Neutrophil (primary cell): Measurements from ENCODE around the gene ALKAL2.

ENCODE experiments used
- H3K27ac ChIP-seq: fragments of 200-600 bp; sonication (generic); 2 replicates; pipeline ENCODE4 v1.5.1; 2016; ENCODE audit warnings: mild to moderate bottlenecking, moderate library complexity
- H3K27me3 ChIP-seq: fragments of 200-600 bp; sonication (generic); 2 replicates; pipeline ENCODE4 v1.6.0; 2016; ENCODE audit warnings: mild to moderate bottlenecking
- H3K36me3 ChIP-seq: fragments of 200-600 bp; sonication (generic); 2 replicates; pipeline ENCODE4 v1.5.1; 2017
- H3K4me1 ChIP-seq, 2 experiments: fragments of 200-600 bp in 1 of 2; sonication (generic) in 1 of 2; 1 replicate in 1 of 2; 2 replicates in 1 of 2; pipeline versions ENCODE4 v1.5.1 to v1.6.1; 2013 to 2016; ENCODE audit warnings: low read depth in 1 of 2, low read length in 1 of 2, mild to moderate bottlenecking in 1 of 2, moderate library complexity in 1 of 2; ENCODE audit not compliant: control insufficient read depth in 1 of 2, insufficient read depth in 1 of 2
- H3K4me3 ChIP-seq, 2 experiments: fragments of 200-600 bp in 1 of 2; sonication (generic) in 1 of 2; 1 replicate in 1 of 2; 2 replicates in 1 of 2; pipeline ENCODE4 v1.5.1; 2013 to 2016; ENCODE audit warnings: low read depth in 1 of 2, low read length in 1 of 2, mild to moderate bottlenecking in 1 of 2, moderate library complexity in 1 of 2
- H3K9me3 ChIP-seq: fragments of 200-600 bp; sonication (generic); 2 replicates; pipeline ENCODE4 v1.5.1; 2016
- CTCF ChIP-seq: fragments of 200-600 bp; sonication (generic); IDR thresholded peaks from 2 replicates; pipeline ENCODE4 v1.5.1; 2016; ENCODE audit warnings: antibody characterized with exemption

Gene ALKAL2

GRCh38 chr2:249538-250042 is 38.3 kb downstream of the ALKAL2 start:
- TF ChIP-seq CTCF: no peak
- H3K4me3 ChIP-seq: no peak overlapping the region
- H3K27me3 ChIP-seq: no peaks in the 10 kb centered on the region
- H3K9me3 ChIP-seq: no peaks in the 10 kb centered on the region
- H3K36me3 ChIP-seq: peaks cover 5% of the 10 kb centered on the region
- no peaks in the 10 kb centered on the region for H3K4me1 ChIP-seq
- no peak overlapping the region for H3K27ac ChIP-seq

GRCh38 chr2:248724-249123 is 39.2 kb downstream of the ALKAL2 start:
- Histone ChIP-seq H3K4me1 (no peaks in the 10 kb centered on the region), H3K27me3 (no peaks in the 10 kb centered on the region), H3K27ac (no peak overlapping the region), H3K9me3 (no peaks in the 10 kb centered on the region), H3K36me3 (peaks cover 5% of the 10 kb centered on the region), H3K4me3 (no peak overlapping the region)
- TF ChIP-seq CTCF: no peak

- Histone ChIP-seq H3K27me3 (no peaks in the 10 kb centered on the region), H3K4me1 (no peaks in the 10 kb centered on the region), H3K36me3 (peaks cover 5% of the 10 kb centered on the region), H3K4me3 (no peak overlapping the region), H3K9me3 (no peaks in the 10 kb centered on the region), H3K27ac (no peak overlapping the region)
- no peak for TF ChIP-seq CTCF
Observed at GRCh38 chr2:246489-247144, 41.3 kb downstream of the ALKAL2 start.

- Histone ChIP-seq H3K27me3 (no peaks in the 10 kb centered on the region), H3K4me3 (no peak overlapping the region), H3K36me3 (peaks cover 2% of the 10 kb centered on the region), H3K4me1 (no peaks in the 10 kb centered on the region), H3K9me3 (no peaks in the 10 kb centered on the region), H3K27ac (no peak overlapping the region)
- no peak for TF ChIP-seq CTCF
Observed at GRCh38 chr2:244547-244946, 43.3 kb downstream of the ALKAL2 start.

GRCh38 chr2:238869-239268 is 49.0 kb downstream of the ALKAL2 start:
- Histone ChIP-seq H3K4me1 (no peaks in the 10 kb centered on the region), H3K9me3 (no peaks in the 10 kb centered on the region), H3K27me3 (no peaks in the 10 kb centered on the region), H3K27ac (no peak overlapping the region), H3K4me3 (no peak overlapping the region), H3K36me3 (no peaks in the 10 kb centered on the region)
- no peak for TF ChIP-seq CTCF
